HG02885 (cell line): ENCODE data around the gene TNS3.
"Not testable (repeated sequence)": the region's sequence is repeated elsewhere in the genome, so short reads cannot be mapped to it uniquely, and the experiment has no call there.

ENCODE experiments used
- ATAC-seq: cut with Tn5 transposase; IDR thresholded peaks from one replicate; pipeline ENCODE4 v1.9.1; 2021; ENCODE audit warnings: mild to moderate bottlenecking; ENCODE audit not compliant: unreplicated experiment, poor library complexity

The TNS3 gene

GRCh38 chr7:47283497-47284131 lies 298.3 kb downstream of the TNS3 start:
- no peak for ATAC-seq

GRCh38 chr7:47282790-47283496 lies 299.0 kb downstream of the TNS3 start:
- no peak for ATAC-seq

- no peak for ATAC-seq
Measured at GRCh38 chr7:47281966-47282643, 299.8 kb downstream of the TNS3 start.

GRCh38 chr7:47281161-47281560 lies 300.8 kb downstream of the TNS3 start:
- no peak for ATAC-seq

GRCh38 chr7:47280114-47280513 lies 301.8 kb downstream of the TNS3 start:
- ATAC-seq = no peak

- no peak for ATAC-seq
Measured at GRCh38 chr7:47278043-47278442, 303.9 kb downstream of the TNS3 start.

GRCh38 chr7:47277321-47277781 lies 304.6 kb downstream of the TNS3 start:
- ATAC-seq = no peak

GRCh38 chr7:47273974-47274766 lies 307.7 kb downstream of the TNS3 start:
- ATAC-seq = no peak

GRCh38 chr7:47273088-47273487 lies 308.8 kb downstream of the TNS3 start:
- no peak for ATAC-seq

- ATAC-seq = no peak
Measured at GRCh38 chr7:47271749-47272148, 310.2 kb downstream of the TNS3 start.

- no peak for ATAC-seq
Measured at GRCh38 chr7:47268851-47269836, 312.8 kb downstream of the TNS3 start.

- ATAC-seq = no peak
Measured at GRCh38 chr7:47267346-47267745, 314.6 kb downstream of the TNS3 start.

GRCh38 chr7:47266799-47267198 lies 315.1 kb downstream of the TNS3 start:
- ATAC-seq = no peak

GRCh38 chr7:47266131-47266706 lies 315.7 kb downstream of the TNS3 start:
- ATAC-seq = peak; percentile 91

GRCh38 chr7:47265621-47266020 lies 316.3 kb downstream of the TNS3 start:
- no peak for ATAC-seq

- ATAC-seq = no peak
Measured at GRCh38 chr7:47264021-47264651, 317.8 kb downstream of the TNS3 start.

- ATAC-seq = no peak
Measured at GRCh38 chr7:47262881-47263280, 319.0 kb downstream of the TNS3 start.

- not testable (repeated sequence) for ATAC-seq
Measured at GRCh38 chr7:47262160-47262559, 319.8 kb downstream of the TNS3 start.

- no peak for ATAC-seq
Measured at GRCh38 chr7:47260270-47260669, 321.6 kb downstream of the TNS3 start.
